K562 (cell line): ENCODE data around the gene MGAT4B. TPM values are rescaled to one million over a fixed set of nuclear protein-coding genes. Genes with fewer than 3 reads are reported as not detected.

ENCODE experiments used
- ATAC-seq: fragments of 200-7000 bp; cut with Tn5 transposase; 3 replicates; pipeline ENCODE4 v1.9.1; 2020; ENCODE audit warnings: moderate library complexity
- BruUV-seq: library from RNA; stranded (reverse); fragments of 400-500 nt; replicated peaks from 2 replicates; lab custom pipeline; 2021; lab: Mats Ljungman, UMichigan
- CTCF ChIA-PET: fragments of 300-600 bp; formaldehyde crosslinking; extraction: SDS; loops from one replicate; lab custom pipeline; 2021; ENCODE audit warnings: low intra/inter-chr PET ratio; lab: Yijun Ruan, JAX
- POLR2A ChIA-PET: fragments of 300-600, 350-650 bp; sonication (Branson Sonifier 250); formaldehyde crosslinking; extraction: SDS; loops from one replicate; lab custom pipeline; 2021; ENCODE audit warnings: antibody characterized with exemption, inconsistent platforms; lab: Yijun Ruan, JAX
- DNase-seq, 4 experiments: peaks; one replicate each; pipeline versions ENCODE4 v3.0.0 to v3.0.0-alpha.2; 2011 to 2018; ENCODE audit warnings: low spot score in 3 of 4, mixed read lengths in 3 of 4; ENCODE audit errors: extremely low read depth in 1 of 4
- FAIRE-seq: peaks from 2 replicates; lab custom pipeline; 2011; peaks lifted over from hg19 to GRCh38; lab: Jason Lieb, UNC
- H2AFZ ChIP-seq: 2 replicates; pipeline ENCODE4 v1.6.0; 2011; ENCODE audit warnings: low read depth, low read length, control low read depth, inconsistent platforms
- H3K27ac ChIP-seq: fragments of 200-600 bp; 3 replicates; pipeline ENCODE4 v1.8.0; 2011; ENCODE audit warnings: low read depth, mild to moderate bottlenecking, control low read depth, inconsistent platforms, low read length, moderate library complexity, mixed read lengths; ENCODE audit errors: extremely low read depth
- H3K27me3 ChIP-seq, 2 experiments: fragments of 300-600 bp in 1 of 2; 2 replicates in 1 of 2; 3 replicates in 1 of 2; pipeline versions ENCODE4 v1.6.0 to v1.8.0; 2011; ENCODE audit warnings: inconsistent platforms in 2 of 2, low read length in 2 of 2, mild to moderate bottlenecking in 1 of 2, mixed read lengths in 1 of 2, moderate library complexity in 1 of 2; ENCODE audit not compliant: control insufficient read depth in 2 of 2, insufficient read depth in 2 of 2
- H3K36me3 ChIP-seq: fragments of 300-600 bp; 3 replicates; pipeline ENCODE4 v1.8.0; 2011; ENCODE audit warnings: mild to moderate bottlenecking, low read length, inconsistent platforms; ENCODE audit not compliant: control insufficient read depth, insufficient read depth
- H3K4me1 ChIP-seq, 2 experiments: fragments of 200-600 bp in 1 of 2; replicated peaks in 1 of 2; 2 replicates in 1 of 2; 3 replicates in 1 of 2; pipeline versions ENCODE4 v1.5.1 to v1.8.0; 2011; ENCODE audit warnings: inconsistent platforms in 2 of 2, low read length in 2 of 2, mild to moderate bottlenecking in 1 of 2, mixed read lengths in 1 of 2, moderate library complexity in 1 of 2; ENCODE audit not compliant: control insufficient read depth in 2 of 2, insufficient read depth in 2 of 2
- H3K4me2 ChIP-seq: 2 replicates; pipeline ENCODE4 v1.6.1; 2011; ENCODE audit warnings: low read length, control low read depth, inconsistent platforms, mixed read lengths; ENCODE audit not compliant: insufficient read depth
- H3K4me3 ChIP-seq: fragments of 200-600 bp; sonication (generic), shearing (Covaris generic); 2 replicates; pipeline ENCODE4 v1.5.1; 2016; ENCODE audit warnings: control low read depth, inconsistent platforms
- H3K79me2 ChIP-seq: fragments of 200-600 bp; 3 replicates; pipeline ENCODE4 v1.8.0; 2011; ENCODE audit warnings: low read length, inconsistent platforms; ENCODE audit not compliant: control insufficient read depth, insufficient read depth
- H3K9ac ChIP-seq, 2 experiments: 2 replicates each; pipeline versions ENCODE4 v1.6.0 to v1.6.1; 2011; ENCODE audit warnings: low read depth in 2 of 2, low read length in 2 of 2, control low read depth in 1 of 2, inconsistent platforms in 1 of 2, mild to moderate bottlenecking in 1 of 2, mixed read lengths in 1 of 2; ENCODE audit not compliant: insufficient read depth in 1 of 2
- H3K9me1 ChIP-seq: one replicate; pipeline ENCODE4 v1.6.0; 2011; ENCODE audit warnings: inconsistent platforms, mild to moderate bottlenecking, low read length, moderate library complexity; ENCODE audit not compliant: control insufficient read depth, insufficient read depth
- H3K9me3 ChIP-seq: replicated peaks from 2 replicates; pipeline ENCODE4 v1.5.1; 2011; ENCODE audit warnings: low read depth, low read length, inconsistent platforms; ENCODE audit not compliant: control insufficient read depth, insufficient read depth
- H4K20me1 ChIP-seq: replicated peaks from 2 replicates; pipeline ENCODE4 v1.6.1; 2011; ENCODE audit warnings: low read length, inconsistent platforms, mixed read lengths; ENCODE audit not compliant: control insufficient read depth, insufficient read depth
- DNMT1 ChIP-seq: fragments of 450-650 bp; IDR thresholded peaks from 2 replicates; pipeline ENCODE4 v1.6.1; 2016; ENCODE audit warnings: antibody characterized with exemption, mild to moderate bottlenecking
- FOXM1 ChIP-seq, 2 experiments: fragments of 450-650 bp in 1 of 2; sonication (generic) in 1 of 2; formaldehyde crosslinking in 1 of 2; IDR thresholded peaks; 2 replicates each; pipeline versions ENCODE4 v1.6.1 to v1.9.0; 2017 to 2022; ENCODE audit warnings: low read depth in 2 of 2, mild to moderate bottlenecking in 2 of 2, missing genetic modification reagents in 1 of 2, moderate library complexity in 1 of 2
- MTA1 ChIP-seq: fragments of 450-650 bp; IDR thresholded peaks from 2 replicates; pipeline ENCODE4 v1.6.1; 2017; ENCODE audit warnings: borderline replicate concordance
- POLR2G ChIP-seq: fragments of 200-400 bp; formaldehyde crosslinking; IDR thresholded peaks from 2 replicates; pipeline ENCODE4 v1.6.1; 2017; ENCODE audit warnings: low read depth, mild to moderate bottlenecking, antibody characterized with exemption, low read length, moderate library complexity
- TBP ChIP-seq: optimal IDR thresholded peaks from 2 replicates; pipeline ENCODE3; 2011; ENCODE audit warnings: low read depth, low read length, improper control_type of control experiment
- ZNF707 ChIP-seq: fragments of 250-450 bp; sonication (Bioruptor Pico); conservative IDR thresholded peaks from 2 replicates; pipeline ENCODE4 v1.8.0; 2022; ENCODE audit warnings: inconsistent platforms, mild to moderate bottlenecking, moderate library complexity
- WGBS: fragments of 100-300 bp; shearing (Covaris generic); methylation state at CpG from one replicate; pipeline ENCODE4 v1.1.6; 2016; ENCODE audit warnings: low coverage, mixed read lengths; ENCODE audit not compliant: insufficient coverage; ENCODE audit errors: missing lambda C conversion rate; 5-methylcytosine and 5-hydroxymethylcytosine counted together
- in situ Hi-C: fragments of 300-500 bp; cut with MboI; formaldehyde crosslinking; loops from 4 replicates; pipeline ENCODE4 v1.15.0; 2018; ENCODE audit warnings: inconsistent platforms, mixed read lengths
- intact Hi-C: fragments of 100-400 bp; cut with micrococcal nuclease; formaldehyde crosslinking; loops from 2 replicates; pipeline ENCODE4 v1.14.2; 2022
- polyA plus RNA-seq, 8 experiments: library from polyadenylated mRNA; depleted of rRNA in 4 of 8; stranded (reverse) in 5 of 8; unstranded in 3 of 8; fragments of >200 nt; fragmentation: Nextera tagmentation in 2 of 8; fragmentation: Illumina TruSeq in 1 of 8; extraction: Ambion mirVana in 2 of 8; extraction: Trizol in 1 of 8; gene quantifications; 2 replicates each; pipeline versions ENCODE4 v1.2.1 to v1.2.3, GENCODE V29; 2011 to 2014; ENCODE audit warnings: inconsistent platforms in 1 of 8, missing spikeins in 1 of 8
- total RNA-seq, 7 experiments: library from RNA; depleted of rRNA in 6 of 7; stranded (reverse); fragments of >200 nt in 6 of 7; fragmentation: Illumina TruSeq in 2 of 7; extraction: Trizol in 2 of 7; gene quantifications; 2 replicates each; pipeline versions ENCODE4 v1.2.1 to v1.2.3, GENCODE V29; 2011 to 2021; ENCODE audit warnings: low replicate concordance in 1 of 7
- TF ChIP-seq, protein P1 (sequence below): sonication (generic); formaldehyde crosslinking; IDR thresholded peaks from 2 replicates; pipeline ENCODE4 v1.8.1; 2023; ENCODE audit warnings: mild to moderate bottlenecking, missing genetic modification reagents
- TF ChIP-seq, protein P2 (sequence below): fragments of 250-450 bp; sonication (Bioruptor Pico); IDR thresholded peaks from 2 replicates; pipeline ENCODE4 v1.4.0; 2020; ENCODE audit warnings: borderline replicate concordance
- TF ChIP-seq, protein P3 (sequence below): sonication (generic); formaldehyde crosslinking; IDR thresholded peaks from 2 replicates; pipeline ENCODE4 v1.8.1; 2023; ENCODE audit warnings: mild to moderate bottlenecking, missing genetic modification reagents
- TF ChIP-seq, protein P4 (sequence below): fragments of 450-650 bp; IDR thresholded peaks from 2 replicates; pipeline ENCODE4 v1.6.1; 2014; ENCODE audit warnings: low read depth, mild to moderate bottlenecking, moderate library complexity, borderline replicate concordance

MGAT4B gene
- total and polyA plus RNA-seq, 9 of the 15 experiments (the other 6 are each of a cell fraction or from before 2014, with no cell fraction given): 0.34 to 133 (median 75.4) TPM

DNA sequence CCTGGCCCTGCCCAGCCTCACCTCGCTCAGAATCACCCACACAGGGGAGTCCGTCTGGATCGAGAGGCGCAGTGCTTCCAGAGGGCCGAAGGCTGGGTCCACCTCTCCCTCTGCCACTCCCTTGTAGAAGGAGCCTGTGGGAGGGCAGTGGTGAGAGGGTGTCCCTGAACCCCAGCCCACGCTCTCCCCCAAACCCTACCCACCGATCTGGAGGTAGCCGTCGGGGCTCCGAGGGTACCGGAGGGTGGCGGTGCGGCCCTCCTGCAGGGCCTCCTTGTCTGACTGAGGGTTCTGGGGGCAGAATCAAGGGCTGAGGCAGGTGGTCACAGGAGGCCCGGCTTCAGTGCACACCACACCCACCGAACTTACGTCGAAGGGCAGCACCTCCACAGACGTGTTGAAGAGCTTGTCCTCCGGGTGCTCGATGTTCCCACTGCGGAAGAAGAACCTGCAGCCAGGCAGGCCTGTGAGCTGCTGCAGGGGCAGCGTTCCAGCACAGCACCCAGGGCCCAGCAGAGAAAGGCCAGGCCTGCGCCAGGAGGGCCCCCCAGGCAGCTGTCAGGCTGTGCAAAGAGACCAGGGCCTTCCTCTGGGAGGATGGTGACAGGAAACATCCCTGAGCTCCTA, 8.4 kb downstream of the MGAT4B start (continued):
- TF ChIP-seq, protein P1, sequence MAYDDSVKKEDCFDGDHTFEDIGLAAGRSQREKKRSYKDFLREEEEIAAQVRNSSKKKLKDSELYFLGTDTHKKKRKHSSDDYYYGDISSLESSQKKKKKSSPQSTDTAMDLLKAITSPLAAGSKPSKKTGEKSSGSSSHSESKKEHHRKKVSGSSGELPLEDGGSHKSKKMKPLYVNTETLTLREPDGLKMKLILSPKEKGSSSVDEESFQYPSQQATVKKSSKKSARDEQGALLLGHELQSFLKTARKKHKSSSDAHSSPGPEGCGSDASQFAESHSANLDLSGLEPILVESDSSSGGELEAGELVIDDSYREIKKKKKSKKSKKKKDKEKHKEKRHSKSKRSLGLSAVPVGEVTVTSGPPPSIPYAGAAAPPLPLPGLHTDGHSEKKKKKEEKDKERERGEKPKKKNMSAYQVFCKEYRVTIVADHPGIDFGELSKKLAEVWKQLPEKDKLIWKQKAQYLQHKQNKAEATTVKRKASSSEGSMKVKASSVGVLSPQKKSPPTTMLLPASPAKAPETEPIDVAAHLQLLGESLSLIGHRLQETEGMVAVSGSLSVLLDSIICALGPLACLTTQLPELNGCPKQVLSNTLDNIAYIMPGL: no peak

DNA sequence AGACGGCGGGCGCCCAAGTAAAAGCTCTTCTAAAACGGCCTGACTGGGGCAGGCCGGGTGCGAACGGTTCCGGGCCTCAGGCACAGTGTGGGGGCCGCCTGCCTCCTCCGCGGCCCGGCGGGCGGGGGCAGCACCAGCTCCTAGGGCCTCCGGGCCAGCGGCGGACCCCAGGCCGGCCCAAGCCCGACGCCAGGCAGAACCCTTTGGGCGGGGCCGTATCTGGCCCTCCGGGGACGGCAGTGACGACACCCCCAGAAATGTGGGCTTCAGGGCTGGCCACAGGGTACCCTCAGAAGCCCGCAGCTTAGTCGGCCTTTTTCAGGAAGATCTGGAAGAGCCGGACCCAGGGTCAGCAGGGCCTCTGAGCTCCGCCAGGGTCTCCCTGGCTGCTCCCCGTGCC, 8.9 kb downstream of the MGAT4B start:
- Histone ChIP-seq H2AFZ (no peak overlapping the region), H3K9me3 (no peaks in the 10 kb centered on the region), H3K36me3 (peaks cover 57% of the 10 kb centered on the region; the same call in 2 of the 3 replicates), H3K4me3 (no peak overlapping the region), H4K20me1 (no peaks in the 10 kb centered on the region), H3K9me1 (no peaks in the 10 kb centered on the region), H3K9ac (no peak overlapping the region; a peak in 1 of 4 replicates), H3K27me3 (no peaks in the 10 kb centered on the region), H3K79me2 (peaks cover 2% of the 10 kb centered on the region; the same call in 2 of the 3 replicates), H3K4me2 (no peak overlapping the region), H3K27ac (no peak overlapping the region), H3K4me1 (peaks cover 0 to 62% of the 10 kb centered on the region in 2 experiments; a peak in 2 of 5 replicates)
- intact Hi-C loops: no loop called here
- ATAC-seq (no peak), DNase-seq (no peak), FAIRE-seq (no peak)
- in situ Hi-C loops: no loop called here
- WGBS: 98% methylated on average over 23 of the region's 30 CpGs
- POLR2A ChIA-PET: interaction anchor here (0.7 to 1.8 kb wide), 2 partner anchors 10 to 13 kb away, joined by 3 to 9 read pairs; no protein-coding TSS in a partner anchor
- BruUV-seq: TSS peak; percentile 44
- CTCF ChIA-PET: no interaction called here
- no peak for TF ChIP-seq MTA1
- TF ChIP-seq, protein P2, sequence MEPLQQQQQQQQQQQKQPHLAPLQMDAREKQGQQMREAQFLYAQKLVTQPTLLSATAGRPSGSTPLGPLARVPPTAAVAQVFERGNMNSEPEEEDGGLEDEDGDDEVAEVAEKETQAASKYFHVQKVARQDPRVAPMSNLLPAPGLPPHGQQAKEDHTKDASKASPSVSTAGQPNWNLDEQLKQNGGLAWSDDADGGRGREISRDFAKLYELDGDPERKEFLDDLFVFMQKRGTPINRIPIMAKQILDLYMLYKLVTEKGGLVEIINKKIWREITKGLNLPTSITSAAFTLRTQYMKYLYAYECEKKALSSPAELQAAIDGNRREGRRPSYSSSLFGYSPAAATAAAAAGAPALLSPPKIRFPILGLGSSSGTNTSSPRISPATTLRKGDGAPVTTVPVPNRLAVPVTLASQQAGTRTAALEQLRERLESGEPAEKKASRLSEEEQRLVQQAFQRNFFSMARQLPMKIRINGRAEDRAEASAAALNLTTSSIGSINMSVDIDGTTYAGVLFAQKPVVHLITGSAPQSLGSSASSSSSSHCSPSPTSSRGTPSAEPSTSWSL: no peak
- TF ChIP-seq POLR2G: peak; percentile 41; the same call in 1 of the 2 replicates
- TF ChIP-seq, protein P3, sequence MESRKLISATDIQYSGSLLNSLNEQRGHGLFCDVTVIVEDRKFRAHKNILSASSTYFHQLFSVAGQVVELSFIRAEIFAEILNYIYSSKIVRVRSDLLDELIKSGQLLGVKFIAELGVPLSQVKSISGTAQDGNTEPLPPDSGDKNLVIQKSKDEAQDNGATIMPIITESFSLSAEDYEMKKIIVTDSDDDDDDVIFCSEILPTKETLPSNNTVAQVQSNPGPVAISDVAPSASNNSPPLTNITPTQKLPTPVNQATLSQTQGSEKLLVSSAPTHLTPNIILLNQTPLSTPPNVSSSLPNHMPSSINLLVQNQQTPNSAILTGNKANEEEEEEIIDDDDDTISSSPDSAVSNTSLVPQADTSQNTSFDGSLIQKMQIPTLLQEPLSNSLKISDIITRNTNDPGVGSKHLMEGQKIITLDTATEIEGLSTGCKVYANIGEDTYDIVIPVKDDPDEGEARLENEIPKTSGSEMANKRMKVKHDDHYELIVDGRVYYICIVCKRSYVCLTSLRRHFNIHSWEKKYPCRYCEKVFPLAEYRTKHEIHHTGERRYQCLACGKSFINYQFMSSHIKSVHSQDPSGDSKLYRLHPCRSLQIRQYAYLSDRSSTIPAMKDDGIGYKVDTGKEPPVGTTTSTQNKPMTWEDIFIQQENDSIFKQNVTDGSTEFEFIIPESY (CRISPR knock-in tag): peak; percentile 29; the same call in 1 of the 2 replicates
- TF ChIP-seq FOXM1 (IDR thresholded peaks at IDR 0.05; ENCODE audit: low read depth): no peak
- no peak for TF ChIP-seq FOXM1 (CRISPR knock-in tag; IDR thresholded peaks at IDR 0.05; ENCODE audit: low read depth)
- TF ChIP-seq DNMT1: no peak
- TF ChIP-seq, protein P4, sequence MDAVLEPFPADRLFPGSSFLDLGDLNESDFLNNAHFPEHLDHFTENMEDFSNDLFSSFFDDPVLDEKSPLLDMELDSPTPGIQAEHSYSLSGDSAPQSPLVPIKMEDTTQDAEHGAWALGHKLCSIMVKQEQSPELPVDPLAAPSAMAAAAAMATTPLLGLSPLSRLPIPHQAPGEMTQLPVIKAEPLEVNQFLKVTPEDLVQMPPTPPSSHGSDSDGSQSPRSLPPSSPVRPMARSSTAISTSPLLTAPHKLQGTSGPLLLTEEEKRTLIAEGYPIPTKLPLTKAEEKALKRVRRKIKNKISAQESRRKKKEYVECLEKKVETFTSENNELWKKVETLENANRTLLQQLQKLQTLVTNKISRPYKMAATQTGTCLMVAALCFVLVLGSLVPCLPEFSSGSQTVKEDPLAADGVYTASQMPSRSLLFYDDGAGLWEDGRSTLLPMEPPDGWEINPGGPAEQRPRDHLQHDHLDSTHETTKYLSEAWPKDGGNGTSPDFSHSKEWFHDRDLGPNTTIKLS: no peak
- no peak for TF ChIP-seq ZNF707 (CRISPR knock-in tag)
- no peak for TF ChIP-seq TBP
